HAP-1 (cell line): ENCODE data around the gene AGER.
"Not testable (repeated sequence)": the region's sequence is repeated elsewhere in the genome, so short reads cannot be mapped to it uniquely, and the experiment has no call there.

Experiments
- DNase-seq, 2 experiments: peaks; one replicate each; pipeline ENCODE4 v3.0.0-alpha.2; 2016 to 2020; ENCODE audit warnings: low spot score in 2 of 2
- H3K27me3 ChIP-seq: fragments of 250-450 bp; sonication (Bioruptor Pico); 2 replicates; pipeline ENCODE4 v1.5.1; 2020; ENCODE audit warnings: low read depth, mild to moderate bottlenecking, moderate library complexity
- H3K36me3 ChIP-seq: fragments of 250-450 bp; sonication (Bioruptor Pico); replicated peaks from 2 replicates; pipeline ENCODE4 v1.5.1; 2020; ENCODE audit warnings: mild to moderate bottlenecking
- H3K4me1 ChIP-seq: fragments of 250-450 bp; sonication (Bioruptor Pico); 2 replicates; pipeline ENCODE4 v1.5.1; 2020; ENCODE audit warnings: mild to moderate bottlenecking
- H3K4me3 ChIP-seq: fragments of 250-450 bp; sonication (Bioruptor Pico); 2 replicates; pipeline ENCODE4 v1.5.1; 2020; ENCODE audit warnings: mild to moderate bottlenecking, moderate library complexity
- H3K9me3 ChIP-seq: fragments of 250-450 bp; sonication (Bioruptor Pico); 2 replicates; pipeline ENCODE4 v1.5.1; 2020; ENCODE audit warnings: mild to moderate bottlenecking, moderate library complexity
- in situ Hi-C: fragments of 300-500 bp; cut with MboI; formaldehyde crosslinking; loops from 3 replicates; pipeline ENCODE4 v1.14.3; 2020; ENCODE audit warnings: low sequenced_read_pairs, inconsistent platforms, mixed read lengths

The AGER gene

GRCh38 chr6:32194825-32195651 is 11.0 kb upstream of the AGER start:
- H3K4me1 ChIP-seq = peaks cover 14% of the 10 kb centered on the region
- H3K4me3 ChIP-seq = peak overlapping the region; percentile 28
- DNase-seq = peak; percentile 34 to 53
- H3K27me3 ChIP-seq = no peaks in the 10 kb centered on the region
- in situ Hi-C loops = no loop called here
- no peaks in the 10 kb centered on the region for H3K36me3 ChIP-seq
- no peaks in the 10 kb centered on the region for H3K9me3 ChIP-seq

GRCh38 chr6:32194388-32194787 is 10.3 kb upstream of the AGER start:
- in situ Hi-C loops = no loop called here
- Histone ChIP-seq H3K4me1 (peaks cover 14% of the 10 kb centered on the region), H3K9me3 (no peaks in the 10 kb centered on the region), H3K27me3 (no peaks in the 10 kb centered on the region), H3K36me3 (no peaks in the 10 kb centered on the region), H3K4me3 (no peak overlapping the region)
- DNase-seq = no peak

GRCh38 chr6:32193096-32193495 is 9.0 kb upstream of the AGER start:
- peaks cover 17% of the 10 kb centered on the region for H3K4me1 ChIP-seq
- in situ Hi-C loops, H3K9me3 ChIP-seq, H3K27me3 ChIP-seq, DNase-seq, H3K4me3 ChIP-seq, H3K36me3 ChIP-seq: not testable (repeated sequence)

- H3K36me3 ChIP-seq = peaks cover 10% of the 10 kb centered on the region
- no peaks in the 10 kb centered on the region for H3K9me3 ChIP-seq
- H3K27me3 ChIP-seq = no peaks in the 10 kb centered on the region
- no peak within 1 kb of the TSS for H3K4me3 ChIP-seq
- in situ Hi-C loops = no loop called here
- DNase-seq = peak in 1 of 2 experiments; percentile 40
- peaks cover 17% of the 10 kb centered on the region for H3K4me1 ChIP-seq
Measured at GRCh38 chr6:32192608-32193039, 8.6 kb upstream of the AGER start, which contains the start of gene GPSM3. Gene GPSM3, minus strand, starts transcription at chr6:32192643. Its CDS starts 130 bp downstream, at chr6:32192513.

GRCh38 chr6:32191696-32192607 is 7.9 kb upstream of the AGER start:
- H3K36me3 ChIP-seq = peaks cover 16% of the 10 kb centered on the region
- no peaks in the 10 kb centered on the region for H3K27me3 ChIP-seq
- DNase-seq = no peak
- in situ Hi-C loops = no loop called here
- no peak overlapping the region for H3K4me3 ChIP-seq
- H3K4me1 ChIP-seq = peaks cover 17% of the 10 kb centered on the region
- H3K9me3 ChIP-seq = no peaks in the 10 kb centered on the region

- Histone ChIP-seq H3K27me3 (no peaks in the 10 kb centered on the region), H3K4me3 (no peak overlapping the region), H3K9me3 (no peaks in the 10 kb centered on the region), H3K4me1 (peaks cover 10% of the 10 kb centered on the region; the same call in 1 of the 2 replicates), H3K36me3 (peaks cover 25% of the 10 kb centered on the region)
- no peak for DNase-seq
- in situ Hi-C loops = no loop called here
Measured at GRCh38 chr6:32190911-32191677, 7.0 kb upstream of the AGER start.

- DNase-seq = peak; percentile 92 to 96
- H3K36me3 ChIP-seq = peaks cover 27% of the 10 kb centered on the region
- peak within 1 kb of the TSS; percentile 52 for H3K4me3 ChIP-seq
- H3K9me3 ChIP-seq = no peaks in the 10 kb centered on the region
- H3K27me3 ChIP-seq = no peaks in the 10 kb centered on the region
- in situ Hi-C loops = no loop called here
- peaks cover 10% of the 10 kb centered on the region; the same call in 1 of the 2 replicates for H3K4me1 ChIP-seq
Measured at GRCh38 chr6:32190054-32190851, 6.2 kb upstream of the AGER start, which contains the start of gene PBX2. Gene PBX2, minus strand, starts transcription at chr6:32190202. Its CDS starts 287 bp downstream, at chr6:32189915.

GRCh38 chr6:32189742-32190053 is 5.6 kb upstream of the AGER start:
- Histone ChIP-seq H3K36me3 (peaks cover 27% of the 10 kb centered on the region), H3K4me3 (peak overlapping the region; percentile 52), H3K9me3 (no peaks in the 10 kb centered on the region), H3K27me3 (no peaks in the 10 kb centered on the region), H3K4me1 (peaks cover 5% of the 10 kb centered on the region; the same call in 1 of the 2 replicates)
- no peak for DNase-seq
- in situ Hi-C loops = no loop called here

GRCh38 chr6:32189069-32189741 is 5.2 kb upstream of the AGER start:
- in situ Hi-C loops = no loop called here
- Histone ChIP-seq H3K36me3 (peaks cover 30% of the 10 kb centered on the region), H3K9me3 (no peaks in the 10 kb centered on the region), H3K4me1 (peaks cover 5% of the 10 kb centered on the region; the same call in 1 of the 2 replicates), H3K27me3 (no peaks in the 10 kb centered on the region), H3K4me3 (peak overlapping the region; percentile 52)
- DNase-seq = no peak

GRCh38 chr6:32188381-32189068 is 4.5 kb upstream of the AGER start:
- in situ Hi-C loops = no loop called here
- no peak for DNase-seq
- peaks cover 31% of the 10 kb centered on the region for H3K36me3 ChIP-seq
- peak overlapping the region; percentile 52 for H3K4me3 ChIP-seq
- H3K9me3 ChIP-seq = no peaks in the 10 kb centered on the region
- no peaks in the 10 kb centered on the region for H3K27me3 ChIP-seq
- H3K4me1 ChIP-seq = peaks cover 5% of the 10 kb centered on the region; the same call in 1 of the 2 replicates

- H3K4me1 ChIP-seq, H3K9me3 ChIP-seq, DNase-seq, H3K27me3 ChIP-seq, H3K4me3 ChIP-seq, in situ Hi-C loops: not testable (repeated sequence)
- H3K36me3 ChIP-seq = peaks cover 31% of the 10 kb centered on the region
Measured at GRCh38 chr6:32187725-32188380, 3.8 kb upstream of the AGER start.
